ENCODE results near the gene TMEM269.

GRCh38 chr1:42783092-42783491 is 1.7 kb upstream of the TMEM269 start:
- TF ChIP-seq CTCF (optimal IDR thresholded peaks at IDR 0.05 in 1 of 3, IDR thresholded peaks at IDR 0.05 in 1 of 3, conservative IDR thresholded peaks at IDR 0.05 in 1 of 3; ENCODE audit: extremely low read depth in 1 of 3, insufficient read depth in 2 of 3, low read length in 3 of 3) (no peak), EZH2 (IDR thresholded peaks at IDR 0.05; ENCODE audit: low read length) (no peak)
